Activated effector memory CD4-positive, alpha-beta T cell treated with Interleukin-2 at 50 U/mL for 16 hours (primary cell): Measurements from ENCODE around the gene SGSM1.
"Not testable (repeated sequence)": the region's sequence is repeated elsewhere in the genome, so short reads cannot be mapped to it uniquely, and the experiment has no call there.

Experiments used
- DNase-seq: peaks from one replicate; pipeline ENCODE4 v3.0.0-alpha.2; 2020

SGSM1 gene

DNA sequence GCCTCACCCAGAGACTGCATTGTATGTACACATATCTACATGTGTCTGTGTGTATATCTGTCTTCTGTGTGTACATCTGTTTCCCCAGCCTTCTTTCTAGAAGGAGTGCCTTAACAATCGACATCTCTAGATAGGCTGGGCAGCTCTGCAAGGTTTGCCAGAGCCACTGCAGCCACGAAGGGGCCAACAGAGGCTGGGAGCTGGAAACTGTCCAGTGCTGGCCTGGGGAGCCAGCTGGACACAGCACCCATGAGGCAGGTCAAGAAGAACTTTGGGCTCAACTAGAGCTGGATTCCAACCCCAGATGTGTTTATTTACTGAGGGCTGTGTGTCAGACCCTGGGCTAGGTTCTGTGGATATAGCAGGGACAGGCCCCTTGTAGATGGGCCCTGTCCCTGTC, 3.3 kb downstream of the SGSM1 start:
- DNase-seq = no peak

DNA sequence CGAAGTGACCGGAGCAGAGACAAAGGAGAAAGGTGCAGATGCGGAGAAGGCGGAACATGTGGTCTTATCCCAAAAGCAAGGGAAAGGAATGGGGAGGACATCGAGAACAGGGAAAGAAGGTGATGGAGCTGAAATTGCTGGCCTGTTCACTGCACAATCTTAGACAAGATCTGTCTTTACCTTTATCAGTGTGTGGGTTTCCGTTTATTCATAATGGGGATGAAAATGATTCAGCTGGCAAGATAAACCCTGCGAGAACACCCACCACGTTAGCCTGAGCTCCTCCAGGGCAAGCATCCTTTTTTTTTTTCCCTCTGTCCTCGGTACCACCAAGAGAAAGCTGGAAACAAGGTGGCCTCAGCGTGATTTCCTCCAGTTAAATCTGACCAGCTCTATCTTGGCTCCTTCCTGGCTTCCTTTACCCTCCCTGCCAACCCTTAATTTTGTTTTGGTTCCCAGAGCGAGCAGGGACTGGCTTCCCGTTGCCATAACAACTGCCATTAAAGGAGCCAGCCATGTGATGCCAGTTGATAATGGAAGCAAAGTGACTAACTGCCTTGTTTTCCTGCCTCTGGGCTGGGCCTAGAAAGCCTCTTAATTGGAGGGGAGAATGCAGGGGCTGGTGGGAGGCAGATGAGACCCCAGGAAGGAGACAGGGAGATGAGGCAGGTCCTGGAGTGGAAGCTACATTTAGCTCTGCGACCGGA, 4.2 kb downstream of the SGSM1 start:
- DNase-seq = no peak

DNA sequence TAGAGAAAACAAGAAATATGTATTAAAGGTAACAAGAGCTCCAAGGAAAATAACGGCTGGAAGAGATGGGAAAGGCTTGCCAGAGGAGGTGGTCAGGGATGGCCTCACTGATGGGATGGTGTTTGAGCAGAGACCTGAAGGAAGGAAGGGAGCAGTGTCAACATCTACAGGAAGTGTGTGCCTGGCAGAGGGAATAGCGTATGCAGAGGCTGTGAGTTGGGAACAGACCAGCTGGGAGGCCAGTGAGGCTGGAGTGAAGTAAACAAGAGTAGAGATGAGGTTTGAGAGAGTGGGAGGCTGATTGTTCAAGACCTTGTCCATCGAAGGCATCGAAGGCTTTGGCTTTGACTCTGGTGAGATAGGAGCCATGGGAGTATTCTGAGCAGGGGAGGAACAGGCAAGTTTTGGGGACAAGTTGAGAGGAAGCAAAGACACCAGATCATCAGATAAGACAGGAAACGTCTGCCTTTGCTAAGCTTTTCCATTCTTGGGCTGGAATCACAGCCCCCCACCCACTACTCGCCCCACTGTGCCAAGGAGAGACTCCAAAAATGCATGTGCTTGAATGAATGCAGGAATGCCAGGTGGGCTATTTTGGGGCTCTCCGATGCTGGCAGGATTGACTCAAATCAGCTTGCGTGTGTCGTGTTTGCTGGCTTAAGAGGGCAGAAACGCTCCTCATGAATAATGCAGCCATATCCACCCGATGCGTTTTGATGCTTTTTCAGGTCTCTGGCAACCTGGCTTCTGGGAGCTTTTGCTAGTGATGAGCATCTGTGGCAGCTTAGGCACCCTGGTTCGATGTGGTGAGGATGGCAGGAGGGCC, 7.2 kb downstream of the SGSM1 start:
- DNase-seq = no peak

DNA sequence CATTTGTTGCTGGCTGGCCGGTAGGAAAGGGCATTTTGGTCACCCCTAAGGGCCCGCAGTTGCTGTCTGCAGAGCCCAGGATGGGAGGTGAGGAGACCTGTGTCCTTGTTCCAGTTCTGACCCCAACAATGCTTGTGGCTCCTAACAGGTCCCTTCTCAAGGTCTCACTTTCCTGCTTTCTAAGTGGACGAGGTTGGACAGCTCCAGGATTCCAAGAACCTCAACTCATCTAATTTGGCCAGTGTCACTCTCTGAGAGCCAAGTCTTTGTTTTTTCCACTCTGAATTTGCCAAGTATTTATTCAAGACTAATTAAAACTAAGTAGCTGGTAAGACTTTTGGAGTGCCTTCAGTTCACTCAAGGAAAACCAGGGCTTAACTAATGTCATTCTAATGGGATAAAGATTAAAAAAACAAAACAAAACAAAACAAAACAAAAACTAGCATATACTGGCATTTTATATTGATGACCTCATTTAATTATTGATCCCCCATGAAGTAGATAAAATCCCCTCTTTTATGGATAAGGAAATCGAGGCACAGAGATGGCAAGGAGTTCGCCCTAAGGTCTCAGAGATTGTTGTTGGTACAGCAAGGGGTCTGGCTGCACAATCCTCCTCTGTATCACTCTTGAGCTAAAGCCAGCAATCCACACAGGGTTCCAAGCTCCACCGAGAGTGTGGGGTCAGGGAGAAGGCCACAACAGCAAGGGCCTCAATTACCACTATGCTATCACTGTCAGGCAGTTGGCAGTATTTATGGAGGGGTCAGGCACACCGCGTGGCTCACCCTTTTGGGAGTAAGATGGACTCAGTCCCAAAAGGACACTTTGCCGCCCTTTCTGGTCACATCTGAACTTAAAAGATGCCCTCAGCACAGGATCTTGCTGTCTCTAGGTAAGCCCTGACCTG, 8.1 kb downstream of the SGSM1 start:
- DNase-seq = no peak

DNA sequence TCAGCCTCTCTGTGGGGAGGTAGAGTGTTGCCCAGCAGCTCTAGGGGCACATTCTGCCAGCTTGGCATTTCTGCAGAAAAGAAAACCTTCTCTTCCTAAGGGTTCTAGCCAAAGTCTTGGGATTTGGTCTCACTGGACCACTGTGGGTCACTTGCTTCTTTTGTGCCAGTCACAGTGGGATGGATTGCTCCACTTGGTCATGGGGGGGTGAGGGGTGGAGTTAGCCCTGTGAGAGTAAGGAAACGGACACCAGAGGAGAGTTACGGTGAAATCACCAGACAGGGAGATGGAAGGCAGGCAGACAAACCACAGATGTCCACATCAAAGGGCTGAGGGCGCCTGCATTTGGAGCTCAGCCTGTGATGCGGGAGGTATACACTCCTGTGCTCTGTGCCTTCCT, 10.8 kb downstream of the SGSM1 start:
- no peak for DNase-seq

- no peak for DNase-seq
These were observed 13.5 kb downstream of the SGSM1 start for GRCh38 chr22:24819487-24819886.

DNA sequence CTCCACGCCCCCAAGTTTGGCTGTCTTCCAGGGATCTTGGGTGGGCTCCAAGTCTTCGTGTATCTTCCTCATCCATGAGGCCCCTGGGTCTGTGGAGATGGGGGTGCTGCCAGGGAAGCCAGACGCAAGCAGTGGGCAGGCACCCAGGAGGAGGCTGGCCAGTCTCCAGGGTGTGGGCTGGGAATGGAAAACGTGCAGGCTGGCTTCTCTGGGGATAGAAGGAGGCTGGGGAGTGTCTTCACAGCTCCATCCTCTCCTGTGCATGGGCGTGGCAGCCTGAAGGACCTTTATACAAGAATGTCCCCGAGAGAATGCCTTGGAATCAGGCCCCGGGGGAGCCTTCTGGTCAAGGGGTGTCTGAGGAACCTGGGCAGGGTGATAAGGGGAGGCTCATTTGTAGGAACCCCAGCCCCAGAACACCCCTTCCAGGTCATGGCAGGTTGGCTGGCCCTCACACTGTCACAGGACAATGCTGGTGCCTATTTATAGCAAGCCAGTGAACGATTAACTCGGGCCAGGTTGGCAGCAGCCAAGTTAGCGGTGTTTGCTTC, 14.0 kb downstream of the SGSM1 start:
- no peak for DNase-seq

GRCh38 chr22:24822471-24822870, 16.5 kb downstream of the SGSM1 start:
- DNase-seq = no peak

- DNase-seq = no peak
These were observed 17.8 kb downstream of the SGSM1 start for GRCh38 chr22:24823787-24824186.

- DNase-seq = no peak
These were observed 18.2 kb downstream of the SGSM1 start for GRCh38 chr22:24824250-24824649.

DNA sequence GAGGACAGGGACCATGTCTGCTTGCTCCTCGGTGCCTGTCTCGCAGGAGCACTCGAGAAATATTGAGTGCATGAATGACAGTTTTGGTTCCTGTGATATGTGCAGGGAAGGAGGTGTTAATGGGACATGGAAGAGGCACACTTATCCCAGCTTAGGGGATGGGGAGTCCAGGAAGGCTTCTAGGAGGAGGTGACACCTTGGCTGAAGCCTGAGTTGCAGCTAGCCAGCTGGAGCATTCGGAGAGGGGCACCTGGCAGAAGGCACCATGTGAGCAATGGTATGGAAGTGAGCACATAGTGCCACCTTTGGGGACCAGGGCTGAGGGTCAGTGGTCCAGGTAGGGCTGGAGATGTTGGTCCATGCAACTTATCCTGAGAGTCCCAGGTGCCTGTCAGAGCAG, 18.9 kb downstream of the SGSM1 start:
- DNase-seq = no peak

- no peak for DNase-seq
These were observed 20.8 kb downstream of the SGSM1 start for GRCh38 chr22:24826710-24827285.

DNA sequence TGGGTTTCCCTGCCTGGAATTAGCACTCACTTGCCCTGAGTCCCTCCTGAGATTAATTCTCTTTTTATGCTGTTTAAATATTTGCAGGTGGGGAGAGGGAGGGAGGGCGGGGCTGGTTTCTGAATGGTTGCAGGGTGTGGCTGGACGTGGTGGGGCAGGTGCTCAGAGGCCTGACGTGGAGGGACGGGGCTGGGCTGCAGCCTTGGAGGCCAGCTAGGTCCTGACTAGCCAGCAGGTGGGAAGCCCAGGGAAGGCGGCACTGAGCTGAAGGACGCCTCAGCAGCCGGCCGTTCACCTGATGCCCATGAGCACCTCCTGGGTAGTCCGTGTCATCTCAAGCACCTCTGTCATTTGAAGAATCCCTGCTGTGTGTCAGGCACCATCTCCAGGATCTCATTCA, 21.3 kb downstream of the SGSM1 start:
- DNase-seq = no peak

GRCh38 chr22:24830205-24830979, 24.4 kb downstream of the SGSM1 start:
- no peak for DNase-seq

- DNase-seq = no peak
These were observed 25.7 kb downstream of the SGSM1 start for GRCh38 chr22:24831687-24832086.

- DNase-seq = no peak
These were observed 28.0 kb downstream of the SGSM1 start for GRCh38 chr22:24833881-24834495.

GRCh38 chr22:24834845-24835570, 29.0 kb downstream of the SGSM1 start:
- DNase-seq = no peak

DNA sequence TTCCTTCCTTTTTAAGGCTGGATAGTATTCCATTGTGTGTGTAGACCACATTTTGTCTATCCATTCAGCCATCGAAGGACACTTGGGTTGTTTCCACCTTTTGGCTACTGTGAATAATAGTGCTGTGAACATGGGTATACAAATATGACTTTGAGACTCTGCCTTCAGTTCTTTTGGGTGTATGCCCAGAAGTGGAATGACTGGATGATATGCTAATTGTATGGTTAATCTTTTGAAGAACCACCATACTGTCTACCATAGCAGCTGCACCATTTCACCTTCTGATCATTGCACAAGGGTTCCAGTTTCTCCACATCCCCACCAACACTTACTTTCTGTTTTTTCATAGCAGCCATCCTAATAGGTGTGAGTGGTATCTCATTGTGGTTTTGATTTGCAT, 30.3 kb downstream of the SGSM1 start:
- no peak for DNase-seq

DNA sequence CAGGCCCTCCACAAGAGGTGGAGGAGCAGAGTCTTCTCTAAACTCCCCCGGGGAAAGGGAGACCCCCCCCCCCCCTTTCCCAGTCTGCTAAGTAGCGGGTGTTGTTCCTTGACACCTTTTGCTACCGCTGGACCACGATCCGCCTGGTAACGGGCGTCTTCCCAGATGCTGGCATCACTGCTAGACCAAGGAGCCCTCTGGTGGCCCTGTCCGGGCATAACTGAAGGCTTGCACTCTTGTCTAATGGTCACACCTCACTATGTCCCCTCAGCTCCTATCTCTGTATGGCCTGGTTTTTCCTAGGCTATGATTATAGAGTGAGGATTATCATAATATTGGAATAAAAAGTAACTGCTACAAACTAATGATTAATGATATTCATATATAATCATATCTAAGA, 31.5 kb downstream of the SGSM1 start:
- DNase-seq = not testable (repeated sequence)

- no peak for DNase-seq
These were observed 35.2 kb downstream of the SGSM1 start for GRCh38 chr22:24841261-24841660.

DNA sequence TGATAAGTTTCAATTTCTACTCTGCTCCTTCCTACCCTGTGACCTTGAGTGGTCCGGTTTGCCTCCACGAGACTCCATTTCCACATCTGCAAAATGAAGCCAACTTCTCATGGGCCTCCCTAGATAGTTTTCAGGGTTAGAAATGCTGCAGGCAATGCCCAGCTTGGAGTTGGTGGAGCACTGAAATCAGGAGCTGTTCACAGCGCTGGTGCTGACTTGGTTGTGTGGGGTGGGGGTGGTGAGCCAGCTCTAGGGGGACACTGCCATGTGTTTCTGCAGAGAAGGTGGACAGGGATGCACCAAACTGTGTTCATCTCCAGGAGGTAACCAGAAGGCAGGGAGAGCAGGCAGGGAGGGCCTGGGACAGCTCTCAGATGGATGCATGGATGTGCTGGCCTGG, 37.0 kb downstream of the SGSM1 start:
- no peak for DNase-seq
